ENCODE results near the gene DOK4. TPM values are rescaled to one million over a fixed set of nuclear protein-coding genes. Genes with fewer than 3 reads are reported as not detected.

DOK4 gene
- total RNA-seq, 2 experiments from 2014 or later: 6.3 to 6.4 TPM

- H3K4me1 Mint-ChIP-seq: peaks cover 46% of the 10 kb centered on the region
- peak overlapping the region; percentile 98 for H3K27ac Mint-ChIP-seq
- POLR2A ChIA-PET: interaction anchor here (0.5 to 1.5 kb wide), 7 partner anchors 9 to 83 kb away, joined by 3 to 5 read pairs (median 4); partner anchors contain the start of gene POLR2C
- no peaks in the 10 kb centered on the region for H3K9me3 Mint-ChIP-seq
- no peak for DNase-seq
- no peaks in the 10 kb centered on the region for H3K27me3 Mint-ChIP-seq
- peaks cover 3% of the 10 kb centered on the region for H3K36me3 Mint-ChIP-seq
- ATAC-seq (ENCODE audit: low read depth): no peak
- H3K4me3 Mint-ChIP-seq: peak overlapping the region; percentile 81
These were observed 43.3 kb upstream of the DOK4 start for GRCh38 chr16:57529391-57530103.

GRCh38 chr16:57528499-57529390, 42.5 kb upstream of the DOK4 start:
- H3K36me3 Mint-ChIP-seq: peaks cover 3% of the 10 kb centered on the region
- peaks cover 38% of the 10 kb centered on the region for H3K4me1 Mint-ChIP-seq
- no peaks in the 10 kb centered on the region for H3K27me3 Mint-ChIP-seq
- POLR2A ChIA-PET: interaction anchor here (0.7 to 1.2 kb wide), 2 partner anchors 13 to 66 kb away, joined by 3 to 4 read pairs; partner anchors contain the start of gene POLR2C
- DNase-seq (peak; percentile 25), ATAC-seq (ENCODE audit: low read depth) (no peak)
- H3K27ac Mint-ChIP-seq: peak overlapping the region; percentile 98
- H3K9me3 Mint-ChIP-seq: no peaks in the 10 kb centered on the region
- no peak overlapping the region for H3K4me3 Mint-ChIP-seq

- POLR2A ChIA-PET: interaction anchor here (0.7 to 1.2 kb wide), 2 partner anchors 14 to 65 kb away, joined by 3 to 4 read pairs; partner anchors contain the start of gene POLR2C
- ATAC-seq (ENCODE audit: low read depth): no peak
These were observed 41.5 kb upstream of the DOK4 start for GRCh38 chr16:57527610-57528360.

GRCh38 chr16:57527027-57527426, 40.7 kb upstream of the DOK4 start:
- peaks cover 31% of the 10 kb centered on the region for H3K4me1 Mint-ChIP-seq
- peaks cover 3% of the 10 kb centered on the region for H3K36me3 Mint-ChIP-seq
- DNase-seq (no peak), ATAC-seq (ENCODE audit: low read depth) (no peak)
- no peak overlapping the region for H3K27ac Mint-ChIP-seq
- H3K4me3 Mint-ChIP-seq: no peak overlapping the region
- H3K27me3 Mint-ChIP-seq: no peaks in the 10 kb centered on the region
- POLR2A ChIA-PET: interaction anchor here (0.9 kb wide), 1 partner anchor 83 kb away, joined by 3 read pairs; no protein-coding TSS in a partner anchor
- no peaks in the 10 kb centered on the region for H3K9me3 Mint-ChIP-seq

More at GRCh38 chr16:57527610-57528360, 41.5 kb upstream of the DOK4 start:
- Mint-ChIP-seq H3K4me1 (peaks cover 35% of the 10 kb centered on the region), H3K27ac (no peak overlapping the region), H3K36me3 (peaks cover 3% of the 10 kb centered on the region), H3K4me3 (no peak overlapping the region), H3K27me3 (no peaks in the 10 kb centered on the region), H3K9me3 (no peaks in the 10 kb centered on the region)
- no peak for DNase-seq

GRCh38 chr16:57526498-57526897, 40.2 kb upstream of the DOK4 start:
- Mint-ChIP-seq H3K9me3 (no peaks in the 10 kb centered on the region), H3K36me3 (peaks cover 3% of the 10 kb centered on the region), H3K4me1 (peaks cover 26% of the 10 kb centered on the region), H3K27ac (no peak overlapping the region), H3K27me3 (no peaks in the 10 kb centered on the region), H3K4me3 (no peak overlapping the region)
- POLR2A ChIA-PET: interaction anchor here (0.9 kb wide), 1 partner anchor 82 kb away, joined by 3 read pairs; no protein-coding TSS in a partner anchor
- DNase-seq (no peak), ATAC-seq (ENCODE audit: low read depth) (no peak)

DNA sequence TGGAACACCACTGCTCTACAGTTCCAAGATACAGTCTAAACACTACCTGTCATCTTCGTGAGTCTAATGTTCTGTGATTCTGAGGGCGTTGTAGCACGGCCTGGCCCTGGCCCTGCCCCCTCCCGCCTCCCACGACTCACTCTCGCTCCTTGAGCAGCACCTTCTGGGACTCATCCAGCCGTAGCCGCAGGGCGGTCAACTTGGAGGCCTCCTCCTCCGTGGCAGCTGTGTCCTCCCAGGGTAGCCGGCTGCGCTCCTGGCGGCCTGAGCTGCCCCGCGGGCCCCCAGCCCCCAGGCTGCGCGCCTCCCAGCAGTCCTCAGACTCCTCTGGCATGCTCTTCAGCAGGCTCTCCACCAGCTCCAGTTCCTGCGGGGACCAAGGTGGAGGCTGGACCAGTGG, 39.5 kb upstream of the DOK4 start:
- H3K4me3 Mint-ChIP-seq: no peak overlapping the region
- DNase-seq (no peak), ATAC-seq (ENCODE audit: low read depth) (no peak)
- no peak overlapping the region for H3K27ac Mint-ChIP-seq
- H3K36me3 Mint-ChIP-seq: peaks cover 3% of the 10 kb centered on the region
- no peaks in the 10 kb centered on the region for H3K9me3 Mint-ChIP-seq
- H3K4me1 Mint-ChIP-seq: peaks cover 18% of the 10 kb centered on the region
- POLR2A ChIA-PET: no interaction called here
- no peaks in the 10 kb centered on the region for H3K27me3 Mint-ChIP-seq

GRCh38 chr16:57522960-57523359, 36.7 kb upstream of the DOK4 start:
- POLR2A ChIA-PET: interaction anchor here (0.6 to 1.2 kb wide), 3 partner anchors 12 to 140 kb away, joined by 3 to 6 read pairs (median 4); partner anchors contain the start of gene POLR2C
- Mint-ChIP-seq H3K27me3 (no peaks in the 10 kb centered on the region), H3K9me3 (no peaks in the 10 kb centered on the region), H3K36me3 (peaks cover 4% of the 10 kb centered on the region), H3K4me3 (no peak overlapping the region), H3K4me1 (peaks cover 6% of the 10 kb centered on the region), H3K27ac (no peak overlapping the region)
- ATAC-seq (ENCODE audit: low read depth): no peak
- DNase-seq: no peak

DNA sequence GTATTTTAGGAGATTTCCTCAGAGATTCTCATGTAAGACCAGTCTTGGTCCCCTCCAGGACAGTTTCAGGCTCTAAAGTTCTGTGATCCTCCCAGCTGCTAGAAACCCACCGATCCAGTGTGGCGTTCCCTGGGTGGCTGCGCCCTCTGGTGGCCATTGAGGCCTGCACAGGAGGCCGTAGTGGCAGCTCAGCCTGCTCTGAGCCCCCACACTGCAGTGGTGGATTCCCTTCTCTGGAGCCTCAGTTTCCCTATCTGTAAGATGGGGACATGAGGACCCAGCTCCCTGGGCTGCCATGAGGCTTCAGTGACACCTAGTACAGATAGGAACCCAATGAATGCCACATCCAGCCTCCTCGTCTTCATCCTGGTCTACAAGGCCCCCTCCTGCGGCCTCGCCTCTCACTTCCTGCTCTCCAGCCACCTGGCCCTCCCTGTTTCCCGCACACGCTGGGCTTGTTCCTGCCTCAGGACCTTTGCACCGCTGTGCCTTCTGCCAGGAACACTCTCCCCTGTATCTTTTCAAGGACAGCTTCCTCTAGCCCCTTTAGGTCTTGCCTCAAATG, 33.6 kb upstream of the DOK4 start:
- Mint-ChIP-seq H3K36me3 (peaks cover 8% of the 10 kb centered on the region), H3K27ac (no peak overlapping the region), H3K4me3 (no peak overlapping the region), H3K9me3 (no peaks in the 10 kb centered on the region), H3K4me1 (peaks cover 6% of the 10 kb centered on the region), H3K27me3 (no peaks in the 10 kb centered on the region)
- POLR2A ChIA-PET: interaction anchor here (0.6 to 3.0 kb wide), 9 partner anchors 11 to 219 kb away, joined by 3 to 12 read pairs (median 5); partner anchors contain the start of genes ADGRG5, CCDC102A and POLR2C
- DNase-seq: peak; percentile 87
- peak; percentile 93 for ATAC-seq (ENCODE audit: low read depth)

DNA sequence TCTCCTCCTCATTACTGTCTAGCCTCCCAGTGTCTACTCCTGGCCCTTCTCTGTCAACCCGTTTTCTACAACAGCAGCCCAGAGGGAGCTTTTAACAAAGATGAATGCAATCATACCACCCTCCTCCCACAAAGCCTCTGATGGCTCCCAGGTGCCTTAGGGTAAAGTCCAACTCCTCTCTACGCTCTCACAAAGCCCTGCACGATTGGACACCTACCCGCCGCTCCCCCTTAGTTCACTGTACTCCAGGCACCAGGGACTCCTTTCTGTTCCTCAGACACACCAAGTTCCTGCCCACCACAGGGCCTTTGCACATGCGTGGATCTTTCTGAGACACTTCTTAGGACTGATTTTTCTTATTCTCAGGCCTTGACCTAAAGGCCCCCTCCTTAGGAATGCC, 32.6 kb upstream of the DOK4 start:
- Mint-ChIP-seq H3K27ac (peak overlapping the region; percentile 43), H3K4me3 (no peak overlapping the region), H3K9me3 (no peaks in the 10 kb centered on the region), H3K36me3 (peaks cover 8% of the 10 kb centered on the region), H3K4me1 (peaks cover 6% of the 10 kb centered on the region), H3K27me3 (no peaks in the 10 kb centered on the region)
- ATAC-seq (ENCODE audit: low read depth): no peak
- DNase-seq: no peak
- POLR2A ChIA-PET: interaction anchor here (1.2 to 3.0 kb wide), 6 partner anchors 18 to 101 kb away, joined by 3 to 12 read pairs (median 6); partner anchors contain the start of genes ADGRG5, CCDC102A and POLR2C

DNA sequence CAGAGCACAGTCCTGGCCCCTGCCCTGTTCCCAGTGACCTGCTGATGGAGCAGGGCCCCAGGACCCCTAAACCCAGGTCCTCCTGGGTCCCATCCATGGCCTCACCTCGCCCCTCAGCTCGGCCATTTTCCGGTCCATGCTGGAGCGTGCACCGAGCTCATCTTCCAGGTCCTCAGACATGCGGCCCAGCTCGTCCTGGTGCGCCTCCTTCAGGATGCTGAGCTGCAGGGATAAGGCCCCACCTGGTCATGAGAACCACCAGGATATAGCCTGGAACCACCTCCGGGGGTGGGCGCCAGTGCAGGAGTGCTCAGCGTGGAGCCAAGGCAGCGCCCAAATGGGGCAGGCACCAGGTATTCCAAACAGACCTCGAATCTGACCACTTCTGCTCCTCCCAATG, 32.2 kb upstream of the DOK4 start:
- Mint-ChIP-seq H3K4me3 (no peak overlapping the region), H3K27ac (peak overlapping the region; percentile 43), H3K9me3 (no peaks in the 10 kb centered on the region), H3K36me3 (peaks cover 8% of the 10 kb centered on the region), H3K4me1 (peaks cover 6% of the 10 kb centered on the region), H3K27me3 (no peaks in the 10 kb centered on the region)
- DNase-seq: no peak
- POLR2A ChIA-PET: interaction anchor here (1.0 to 3.0 kb wide), 8 partner anchors 19 to 100 kb away, joined by 3 to 12 read pairs (median 4); partner anchors contain the start of genes ADGRG5, CCDC102A, CIAPIN1 and COQ9
- ATAC-seq (ENCODE audit: low read depth): no peak

GRCh38 chr16:57517397-57518367, 31.4 kb upstream of the DOK4 start:
- H3K36me3 Mint-ChIP-seq: peaks cover 8% of the 10 kb centered on the region
- no peaks in the 10 kb centered on the region for H3K9me3 Mint-ChIP-seq
- H3K27me3 Mint-ChIP-seq: no peaks in the 10 kb centered on the region
- H3K4me1 Mint-ChIP-seq: peaks cover 2% of the 10 kb centered on the region
- ATAC-seq (ENCODE audit: low read depth): no peak
- no peak overlapping the region for H3K4me3 Mint-ChIP-seq
- POLR2A ChIA-PET: interaction anchor here (1.0 to 3.0 kb wide), 5 partner anchors 32 to 218 kb away, joined by 3 to 12 read pairs (median 3); partner anchors contain the start of genes CIAPIN1, COQ9, DOK4 and KATNB1
- H3K27ac Mint-ChIP-seq: no peak overlapping the region
- DNase-seq: no peak

Measured in activated naive CD8-positive, alpha-beta T cell treated with anti-CD3 and anti-CD28 coated beads, Interleukin-2, amount 10 ng/mL, durations not matched to agents 7 days and 5 days (primary cell).